Adrenal gland (tissue), 12 donors: Measurements from ENCODE around the gene PRR33. TPM values are rescaled to one million over a fixed set of nuclear protein-coding genes. Genes with fewer than 3 reads are reported as not detected.
A peak's percentile ranks its signal among the peaks of the same experiment; 100 is the strongest.

Experiments
- DNase-seq, 7 donors: peaks; one replicate each; pipeline ENCODE4 v3.0.0-alpha.2; 2019 to 2020
- H3K27ac ChIP-seq, 5 donors: fragments of 200-600 bp; sonication (generic) in 4 of 5; 1 replicate in 3 of 5; 2 replicates in 2 of 5; pipeline versions ENCODE4 v1.5.1 to v1.8.0; 2016 to 2020; ENCODE audit warnings: mild to moderate bottlenecking in 1 of 5
- H3K27me3 ChIP-seq: fragments of 200-600 bp; 2 replicates; pipeline ENCODE4 v1.8.0; 2021
- H3K36me3 ChIP-seq, 2 donors: fragments of 200-600 bp; replicated peaks in 1 of 2; 1 replicate in 1 of 2; 2 replicates in 1 of 2; pipeline versions ENCODE4 v1.5.1 to v1.8.0; 2018 to 2022
- H3K4me1 ChIP-seq, 2 donors: fragments of 200-600 bp; replicated peaks in 1 of 2; 1 replicate in 1 of 2; 2 replicates in 1 of 2; pipeline versions ENCODE4 v1.5.1 to v1.8.0; 2018 to 2021
- H3K4me3 ChIP-seq, 4 donors: fragments of 200-600 bp; sonication (generic) in 3 of 4; one replicate each; pipeline ENCODE4 v1.5.1; 2016 to 2018
- H3K9me3 ChIP-seq, 3 donors: fragments of 200-600 bp; sonication (generic) in 1 of 3; replicated peaks in 1 of 3; 1 replicate in 2 of 3; 2 replicates in 1 of 3; pipeline versions ENCODE4 v1.5.1 to v1.8.0; 2016 to 2021
- CTCF ChIP-seq, 6 experiments: fragments of 450-650 bp in 4 of 6; fragments of 200-600 bp in 2 of 6; sonication (generic) in 1 of 6; IDR thresholded peaks; 1 replicate in 5 of 6; 2 replicates in 1 of 6; pipeline versions ENCODE4 v1.5.1 to v1.8.0; 2016 to 2021; ENCODE audit warnings: antibody characterized with exemption in 6 of 6, mild to moderate bottlenecking in 2 of 6, moderate library complexity in 1 of 6
- POLR2A ChIP-seq, 2 donors: fragments of 450-650 bp; IDR thresholded peaks; one replicate each; pipeline ENCODE4 v1.6.1; 2017; ENCODE audit warnings: antibody characterized with exemption in 2 of 2, mild to moderate bottlenecking in 2 of 2, moderate library complexity in 1 of 2
- WGBS, 4 donors: extraction: QIAGEN DNeasy Blood & Tissue Kit in 2 of 4; methylation state at CpG; one replicate each; pipeline versions ENCODE4 v1.1.5 to v1.1.7; 2013 to 2017; 5-methylcytosine and 5-hydroxymethylcytosine counted together
- intact Hi-C, 2 donors: fragments of 100-400 bp; cut with DNase I; formaldehyde crosslinking; loops; one replicate each; pipeline versions ENCODE4 v1.14.1 to v1.15.0; 2022 to 2023
- polyA plus RNA-seq, 3 donors: library from polyadenylated mRNA; stranded (reverse); fragments of 200-250 nt in 2 of 3; fragments of 350-450 nt in 1 of 3; fragmentation: Illumina TruSeq in 1 of 3; extraction: RNeasy Lipid Tissue Mini Kit (QIAGEN cat#74804) in 1 of 3; gene quantifications; one replicate each; pipeline ENCODE4 v1.2.3, GENCODE V29; 2013 to 2014
- total RNA-seq, 9 donors: library from RNA; depleted of rRNA in 4 of 9; stranded (reverse); fragments of >200 nt in 4 of 9; fragments of 120-200 nt in 1 of 9; fragmentation: NEBNext Ultra II Directional in 1 of 9; extraction: Animal tissue kit (Norgen Biotek cat#: 25700) in 1 of 9; gene quantifications; one replicate each; pipeline versions ENCODE4 v1.1.0 to v1.2.4, GENCODE V29; 2013 to 2023
- donor health status: healthy with polysubstance abuse.
- donor health status: Bipolar disorder and iron deficiency.
- donor health status: DM: yes; HTN: yes; CAD: no.
- donor health status: DM: no; HTN: no; CAD: no.
- donor health status: DM: no; HTN: no; CAD: no.
- donor health status: DM: yes; HTN: yes; CAD: no.

PRR33 gene
- total and polyA plus RNA-seq, 12 donors = 0.07 to 2.3 (median 0.25) TPM; not detected in 6

GRCh38 chr11:1937616-1938342, 46.1 kb upstream of the PRR33 start:
- peak in 2 of 7 donors; percentile 4 to 11 for DNase-seq
- Histone ChIP-seq H3K27me3 (no peaks in the 10 kb centered on the region), H3K9me3 (no peaks in the 10 kb centered on the region), H3K4me3 (no peak overlapping the region), H3K27ac (no peak overlapping the region), H3K36me3 (no peaks in the 10 kb centered on the region), H3K4me1 (no peaks in the 10 kb centered on the region)
- 87 to 92% (median 88%) methylated on average over 19 to 35 of the region's 35 CpGs for WGBS, 4 donors
- intact Hi-C loops = loop anchor here in 1 of 2 donors (1.0 kb wide), 1 partner anchor 24 kb away; no protein-coding TSS in a partner anchor
- TF ChIP-seq CTCF (IDR thresholded peaks at IDR 0.05) (no peak), POLR2A (IDR thresholded peaks at IDR 0.05) (no peak)

- Histone ChIP-seq H3K36me3 (no peaks in the 10 kb centered on the region), H3K27me3 (no peaks in the 10 kb centered on the region), H3K4me3 (no peak overlapping the region), H3K27ac (no peak overlapping the region), H3K4me1 (no peaks in the 10 kb centered on the region), H3K9me3 (no peaks in the 10 kb centered on the region)
- 90 to 92% (median 90%) methylated on average over 10 to 34 of the region's 34 CpGs; no CpG with 5 or more reads in 1 of the 4 donors for WGBS, 4 donors
- intact Hi-C loops = no loop called here
- no peak for TF ChIP-seq POLR2A (IDR thresholded peaks at IDR 0.05)
- DNase-seq = peak in 2 of 7 donors; percentile 11
Measured at GRCh38 chr11:1936781-1937615, 45.3 kb upstream of the PRR33 start.

- WGBS, 4 donors = 91 to 100% (median 93%) methylated on average over 4 to 34 of the region's 34 CpGs
- Histone ChIP-seq H3K9me3 (no peaks in the 10 kb centered on the region), H3K36me3 (no peaks in the 10 kb centered on the region), H3K4me3 (no peak overlapping the region), H3K4me1 (peaks cover 0 to 3% of the 10 kb centered on the region in 2 donors), H3K27me3 (no peaks in the 10 kb centered on the region), H3K27ac (no peak overlapping the region)
- intact Hi-C loops = no loop called here
- DNase-seq = peak in 2 of 7 donors; percentile 5 to 13
- no peak for TF ChIP-seq POLR2A (IDR thresholded peaks at IDR 0.05)
- TF ChIP-seq CTCF (IDR thresholded peaks at IDR 0.05) = no peak
Measured at GRCh38 chr11:1936072-1936780, 44.5 kb upstream of the PRR33 start.

GRCh38 chr11:1935156-1936071, 43.7 kb upstream of the PRR33 start:
- Histone ChIP-seq H3K4me3 (no peak overlapping the region), H3K27ac (no peak overlapping the region), H3K36me3 (no peaks in the 10 kb centered on the region), H3K4me1 (peaks cover 0 to 3% of the 10 kb centered on the region in 2 donors), H3K27me3 (no peaks in the 10 kb centered on the region), H3K9me3 (no peaks in the 10 kb centered on the region)
- peak in 2 of 7 donors; percentile 8 to 10 for DNase-seq
- WGBS, 4 donors = 88 to 89% (median 89%) methylated on average over 7 to 33 of the region's 33 CpGs
- TF ChIP-seq POLR2A (IDR thresholded peaks at IDR 0.05) = no peak
- intact Hi-C loops = loop anchor here in 1 of 2 donors (1.0 kb wide), 1 partner anchor 21 kb away; no protein-coding TSS in a partner anchor
